Measurements from ENCODE around the gene VPS4A.

GRCh38 chr16:69344171-69344570, 33.0 kb downstream of the VPS4A start:
- no peak for TF ChIP-seq CTCF (IDR thresholded peaks at IDR 0.05)
- no peak for TF ChIP-seq REST (IDR thresholded peaks at IDR 0.05; ENCODE audit: insufficient read depth in 1 of 2, low read depth in 2 of 2, low read length in 1 of 2)
